ENCODE data around the gene SMURF2. TPM values are rescaled to one million over a fixed set of nuclear protein-coding genes. Genes with fewer than 3 reads are reported as not detected.

SMURF2 gene
- total RNA-seq, 1 experiment from 2014 or later, result 127 TPM

DNA sequence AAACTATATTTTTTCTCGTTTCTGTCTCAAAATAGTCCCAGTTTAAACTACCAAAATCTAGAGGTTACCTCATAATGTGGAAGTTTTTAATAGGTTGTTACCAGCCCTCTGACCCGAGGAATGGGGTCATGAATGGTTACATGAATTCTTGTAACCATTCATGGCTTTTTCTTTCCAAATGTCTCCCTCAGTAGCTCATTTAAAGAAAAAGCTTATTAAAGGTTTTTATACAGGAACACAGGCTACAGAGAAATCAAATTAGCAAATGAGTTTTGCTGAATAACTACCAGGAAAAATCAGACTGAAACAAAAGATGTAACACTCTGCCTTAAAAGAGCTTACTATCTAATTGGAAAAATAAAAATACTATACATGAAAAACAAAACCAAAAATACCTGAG is 63.4 kb downstream of the SMURF2 start:
- POLR2A ChIA-PET, result no interaction called here
- no peak for ATAC-seq
- Histone ChIP-seq H3K4me3 (replicated peaks in 1 of 2; ENCODE audit: low read depth in 1 of 2, low read length in 2 of 2) (no peak overlapping the region), H3K9me3 (ENCODE audit: control insufficient read depth in 1 of 2, insufficient read depth in 1 of 2, low read depth in 1 of 2, low read length in 2 of 2) (no peaks in the 10 kb centered on the region), H3K27me3 (ENCODE audit: insufficient read depth, low read length) (no peaks in the 10 kb centered on the region), H2AFZ (ENCODE audit: low read depth, low read length, poor library complexity, severe bottlenecking) (no peak overlapping the region), H3K79me2 (ENCODE audit: insufficient read depth, low read length) (peaks cover 100% of the 10 kb centered on the region), H3K4me1 (ENCODE audit: control insufficient read depth in 1 of 2, insufficient read depth in 2 of 2, low read length in 2 of 2) (peaks cover 5 to 13% of the 10 kb centered on the region in 2 experiments; a peak in 3 of 4 replicates), H3K9me2 (ENCODE audit: insufficient read depth) (no peaks in the 10 kb centered on the region), H3K27ac (ENCODE audit: low read depth, low read length) (no peak overlapping the region), H3K9ac (ENCODE audit: low read length) (no peak overlapping the region), H3K36me3 (ENCODE audit: control insufficient read depth in 1 of 2, insufficient read depth in 2 of 2, low read length in 2 of 2) (peaks cover 29 to 37% of the 10 kb centered on the region in 2 experiments), H4K20me1 (ENCODE audit: insufficient read depth) (peaks cover 27% of the 10 kb centered on the region), H3K4me2 (ENCODE audit: low read length) (no peak overlapping the region)
- intact Hi-C loops (cut with micrococcal nuclease), result no loop called here
- CTCF ChIA-PET, result no interaction called here
- no peak for DNase-seq (ENCODE audit: low read depth, low spot score)
- RAD21 ChIA-PET (ENCODE audit: low non-redundant PET in 1 of 2, low total read pairs in 2 of 2, uncharacterized antibody in 2 of 2, unreplicated experiment in 2 of 2), result no interaction called here
- TF ChIP-seq SRF (IDR thresholded peaks at IDR 0.05; ENCODE audit: low read depth) (no peak), CBX3 (IDR thresholded peaks at IDR 0.05; ENCODE audit: low read depth) (no peak), POLR2AphosphoS5 (IDR thresholded peaks at IDR 0.05; ENCODE audit: low read depth, low read length) (no peak), JUND (IDR thresholded peaks at IDR 0.05) (no peak), TCF7L2 (IDR thresholded peaks at IDR 0.05; ENCODE audit: borderline replicate concordance, extremely low read depth, insufficient read depth, insufficient read length) (no peak), SIN3A (IDR thresholded peaks at IDR 0.05; ENCODE audit: low read depth) (no peak), POLR2A (IDR thresholded peaks at IDR 0.05; ENCODE audit: borderline replicate concordance, extremely low read depth, insufficient read depth, insufficient read length) (no peak), EZH2phosphoT487 (IDR thresholded peaks at IDR 0.05; ENCODE audit: borderline replicate concordance) (no peak), ZFX (IDR thresholded peaks at IDR 0.05) (no peak), ELF1 (IDR thresholded peaks at IDR 0.05; ENCODE audit: borderline replicate concordance, low read depth) (no peak)
- TF ChIP-seq, protein P1, sequence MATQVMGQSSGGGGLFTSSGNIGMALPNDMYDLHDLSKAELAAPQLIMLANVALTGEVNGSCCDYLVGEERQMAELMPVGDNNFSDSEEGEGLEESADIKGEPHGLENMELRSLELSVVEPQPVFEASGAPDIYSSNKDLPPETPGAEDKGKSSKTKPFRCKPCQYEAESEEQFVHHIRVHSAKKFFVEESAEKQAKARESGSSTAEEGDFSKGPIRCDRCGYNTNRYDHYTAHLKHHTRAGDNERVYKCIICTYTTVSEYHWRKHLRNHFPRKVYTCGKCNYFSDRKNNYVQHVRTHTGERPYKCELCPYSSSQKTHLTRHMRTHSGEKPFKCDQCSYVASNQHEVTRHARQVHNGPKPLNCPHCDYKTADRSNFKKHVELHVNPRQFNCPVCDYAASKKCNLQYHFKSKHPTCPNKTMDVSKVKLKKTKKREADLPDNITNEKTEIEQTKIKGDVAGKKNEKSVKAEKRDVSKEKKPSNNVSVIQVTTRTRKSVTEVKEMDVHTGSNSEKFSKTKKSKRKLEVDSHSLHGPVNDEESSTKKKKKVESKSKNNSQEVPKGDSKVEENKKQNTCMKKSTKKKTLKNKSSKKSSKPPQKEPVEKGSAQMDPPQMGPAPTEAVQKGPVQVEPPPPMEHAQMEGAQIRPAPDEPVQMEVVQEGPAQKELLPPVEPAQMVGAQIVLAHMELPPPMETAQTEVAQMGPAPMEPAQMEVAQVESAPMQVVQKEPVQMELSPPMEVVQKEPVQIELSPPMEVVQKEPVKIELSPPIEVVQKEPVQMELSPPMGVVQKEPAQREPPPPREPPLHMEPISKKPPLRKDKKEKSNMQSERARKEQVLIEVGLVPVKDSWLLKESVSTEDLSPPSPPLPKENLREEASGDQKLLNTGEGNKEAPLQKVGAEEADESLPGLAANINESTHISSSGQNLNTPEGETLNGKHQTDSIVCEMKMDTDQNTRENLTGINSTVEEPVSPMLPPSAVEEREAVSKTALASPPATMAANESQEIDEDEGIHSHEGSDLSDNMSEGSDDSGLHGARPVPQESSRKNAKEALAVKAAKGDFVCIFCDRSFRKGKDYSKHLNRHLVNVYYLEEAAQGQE (IDR thresholded peaks at IDR 0.05; ENCODE audit: low read depth), result no peak
- TF ChIP-seq, protein P2, sequence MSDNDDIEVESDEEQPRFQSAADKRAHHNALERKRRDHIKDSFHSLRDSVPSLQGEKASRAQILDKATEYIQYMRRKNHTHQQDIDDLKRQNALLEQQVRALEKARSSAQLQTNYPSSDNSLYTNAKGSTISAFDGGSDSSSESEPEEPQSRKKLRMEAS (IDR thresholded peaks at IDR 0.05), result no peak
- no TSS peak for BruUV-seq (replicated peaks)

Data from HCT116 (cell line).